SHP77 treated with DMSO at 0.1 percent for 48 hours (cell line): Measurements from ENCODE around the gene CDH4.

ENCODE experiments used
- DNase-seq: peaks from one replicate; lab custom pipeline; 2025; lab: John Stamatoyannopoulos, UW

CDH4 gene

DNA sequence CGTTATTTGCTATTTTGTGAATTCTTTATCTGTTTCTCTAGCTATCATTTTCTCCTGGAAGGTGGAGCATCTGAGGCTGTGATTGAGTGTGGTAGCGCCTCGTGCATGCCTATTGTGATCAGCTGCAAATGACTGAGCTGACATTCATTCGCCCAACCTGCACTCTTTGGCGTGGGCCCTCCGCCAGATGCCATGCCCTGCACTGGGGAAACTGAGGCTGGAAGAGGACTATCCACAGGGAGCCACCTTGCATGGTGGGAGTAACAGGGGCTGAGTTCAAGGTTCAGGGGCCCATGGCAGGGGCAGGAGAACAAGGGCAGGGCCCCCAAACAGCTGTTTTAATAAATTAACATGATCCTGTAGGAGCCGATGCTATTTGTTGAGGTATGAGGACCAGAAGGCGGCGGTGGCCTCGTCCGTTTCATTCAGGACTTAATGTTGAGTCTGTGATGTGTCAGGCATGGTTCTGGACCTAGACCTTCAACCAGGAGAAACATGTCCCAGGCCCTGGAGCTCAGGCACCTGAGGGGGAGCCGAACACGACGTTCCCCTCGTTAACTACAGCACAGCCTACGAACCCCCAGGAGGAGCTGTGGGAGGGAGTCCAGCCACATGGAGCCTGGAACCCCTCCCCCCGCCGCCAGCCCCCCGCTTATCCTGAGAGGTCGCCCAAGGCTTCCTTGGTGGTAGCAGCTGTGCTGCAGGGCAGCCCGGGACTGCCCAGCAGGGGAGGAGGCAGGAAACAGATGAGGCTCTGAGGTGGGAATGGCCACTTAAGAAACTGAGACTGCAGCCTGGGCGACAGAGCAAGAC, 242.9 kb downstream of the CDH4 start:
- no peak for DNase-seq

DNA sequence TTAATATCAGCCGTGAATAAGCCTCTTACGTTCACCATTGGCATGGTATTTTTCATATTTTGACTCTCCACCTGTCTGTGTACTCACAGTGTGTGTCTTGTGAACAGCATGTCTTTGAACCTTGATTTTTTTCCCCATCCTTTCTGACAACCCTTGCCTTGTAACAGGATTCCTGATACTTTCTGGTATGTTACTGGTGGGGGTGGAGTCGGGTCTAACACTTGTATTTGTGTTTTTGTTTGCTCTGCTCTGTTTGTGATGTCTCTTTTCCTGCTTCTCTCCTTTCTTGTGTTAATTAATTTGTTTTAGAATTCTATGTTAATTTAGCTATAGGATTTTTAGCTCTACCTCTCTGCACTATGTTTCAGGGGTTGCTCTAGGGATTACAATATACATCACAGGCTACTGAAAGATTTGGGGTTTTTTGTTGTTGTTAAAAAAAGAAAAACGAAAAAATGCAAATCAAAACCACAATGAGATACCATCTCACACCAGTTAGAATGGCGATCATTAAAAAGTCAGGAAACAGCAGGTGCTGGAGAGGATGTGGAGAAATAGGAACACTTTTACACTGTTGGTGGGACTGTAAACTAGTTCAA, 245.1 kb downstream of the CDH4 start:
- no peak for DNase-seq

GRCh38 chr20:61499859-61500554, 247.9 kb downstream of the CDH4 start:
- no peak for DNase-seq

DNA sequence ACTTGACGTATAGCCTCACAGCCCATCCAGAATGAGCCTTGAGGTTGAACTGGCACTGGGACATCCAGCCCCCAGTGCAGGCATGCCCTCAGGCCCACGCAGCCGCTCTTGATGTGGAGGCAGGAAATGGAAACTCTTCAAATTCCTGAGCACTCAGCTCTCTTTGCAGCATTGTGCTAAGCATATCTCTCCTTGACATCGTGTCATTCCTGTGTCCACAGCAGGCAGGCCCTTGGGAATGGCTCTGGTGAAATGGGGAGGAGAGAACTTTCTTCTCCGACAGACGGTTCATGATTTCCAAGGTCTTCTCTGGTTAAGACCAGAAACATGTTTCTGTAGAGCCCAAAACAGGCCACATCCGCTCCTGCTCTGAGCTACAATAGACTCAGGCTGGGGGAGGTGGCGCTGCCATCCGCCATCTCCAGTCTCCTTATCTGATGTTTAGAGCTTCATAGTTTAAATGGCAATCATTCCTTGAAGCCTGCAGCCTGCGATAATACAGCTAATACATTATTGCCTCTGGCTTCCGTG, 248.8 kb downstream of the CDH4 start:
- DNase-seq = no peak

- no peak for DNase-seq
Measured at GRCh38 chr20:61502433-61502832, 250.4 kb downstream of the CDH4 start.

DNA sequence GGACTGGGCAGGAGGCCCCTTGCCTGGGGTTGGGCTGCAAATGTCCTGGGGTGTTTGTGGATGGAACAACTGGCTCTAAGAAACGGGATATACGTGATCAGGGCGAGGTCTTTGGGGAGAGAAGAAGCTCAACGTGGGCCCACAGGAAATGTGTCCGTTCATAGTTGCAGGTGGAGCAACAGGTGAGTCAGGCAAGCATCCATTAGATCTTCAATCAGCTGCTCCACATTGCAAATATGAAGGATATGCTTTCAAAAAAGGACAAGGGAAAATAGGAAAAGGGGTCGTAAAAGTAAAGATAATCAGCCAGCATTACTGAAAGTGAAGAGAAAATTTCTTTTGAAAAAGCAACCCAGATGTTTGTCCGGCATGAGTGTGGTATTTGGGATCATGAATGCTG, 251.0 kb downstream of the CDH4 start:
- DNase-seq = no peak

DNA sequence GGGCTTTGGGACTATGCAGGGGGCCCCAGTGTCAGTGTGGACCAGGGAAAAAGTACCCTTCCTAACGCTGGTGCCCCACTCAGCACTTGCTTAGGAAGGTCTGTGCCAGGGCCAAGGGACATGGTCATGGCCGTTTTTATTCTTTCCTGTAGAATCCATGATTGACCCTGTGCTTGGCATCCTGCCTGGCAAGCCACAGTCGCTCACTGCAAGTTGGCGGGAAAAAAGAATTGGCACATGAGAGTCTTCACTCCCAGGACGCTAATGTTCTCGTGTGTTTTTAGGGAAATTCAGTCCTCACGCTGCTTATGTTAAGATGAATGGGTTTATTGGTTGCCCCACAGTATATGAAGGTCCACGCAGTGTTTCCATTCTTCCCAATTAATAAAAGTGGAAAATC, 253.4 kb downstream of the CDH4 start:
- no peak for DNase-seq

- no peak for DNase-seq
Measured at GRCh38 chr20:61507778-61508177, 255.7 kb downstream of the CDH4 start.

DNA sequence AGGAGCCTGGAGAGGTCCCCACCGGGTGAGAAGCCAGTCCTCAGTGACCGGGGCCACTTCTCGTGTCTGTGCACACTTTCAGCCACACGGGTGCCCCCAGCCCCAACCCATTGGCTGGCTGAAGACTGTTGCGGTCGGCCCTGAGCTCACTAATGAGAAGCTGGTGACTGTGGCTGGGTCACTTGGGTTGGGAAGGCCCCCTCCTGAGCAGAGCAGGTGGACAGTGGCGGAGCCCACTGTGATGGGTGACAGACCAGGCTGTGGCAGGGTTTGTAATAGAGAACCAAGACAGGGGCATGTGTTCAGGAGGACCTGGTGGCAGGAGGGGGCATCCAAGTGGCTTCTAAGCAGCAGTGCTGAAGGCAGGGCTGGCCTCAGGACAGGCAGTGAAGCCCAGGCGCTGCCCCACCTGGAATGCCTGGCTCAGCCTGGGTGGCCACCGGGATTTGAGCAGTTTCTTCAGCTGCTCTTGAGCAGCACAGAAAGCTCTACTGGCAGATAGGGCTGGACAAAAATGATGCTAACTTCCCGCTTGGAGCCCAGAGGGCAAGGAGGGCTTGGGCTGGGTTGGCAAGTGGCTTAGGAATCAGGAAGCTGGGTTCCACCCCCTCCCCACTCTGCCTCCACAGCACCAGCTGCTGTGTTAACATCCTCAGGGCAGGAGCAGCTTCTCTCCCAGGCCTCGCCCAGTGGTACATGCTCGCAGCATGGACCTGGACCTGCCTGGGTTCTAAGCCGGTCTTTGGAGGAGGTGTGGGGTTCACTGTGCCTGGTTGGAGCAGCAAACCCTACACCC, 256.4 kb downstream of the CDH4 start:
- no peak for DNase-seq

- no peak for DNase-seq
Measured at GRCh38 chr20:61510778-61511330, 258.8 kb downstream of the CDH4 start.

- DNase-seq = no peak
Measured at GRCh38 chr20:61512475-61512874, 260.4 kb downstream of the CDH4 start.

DNA sequence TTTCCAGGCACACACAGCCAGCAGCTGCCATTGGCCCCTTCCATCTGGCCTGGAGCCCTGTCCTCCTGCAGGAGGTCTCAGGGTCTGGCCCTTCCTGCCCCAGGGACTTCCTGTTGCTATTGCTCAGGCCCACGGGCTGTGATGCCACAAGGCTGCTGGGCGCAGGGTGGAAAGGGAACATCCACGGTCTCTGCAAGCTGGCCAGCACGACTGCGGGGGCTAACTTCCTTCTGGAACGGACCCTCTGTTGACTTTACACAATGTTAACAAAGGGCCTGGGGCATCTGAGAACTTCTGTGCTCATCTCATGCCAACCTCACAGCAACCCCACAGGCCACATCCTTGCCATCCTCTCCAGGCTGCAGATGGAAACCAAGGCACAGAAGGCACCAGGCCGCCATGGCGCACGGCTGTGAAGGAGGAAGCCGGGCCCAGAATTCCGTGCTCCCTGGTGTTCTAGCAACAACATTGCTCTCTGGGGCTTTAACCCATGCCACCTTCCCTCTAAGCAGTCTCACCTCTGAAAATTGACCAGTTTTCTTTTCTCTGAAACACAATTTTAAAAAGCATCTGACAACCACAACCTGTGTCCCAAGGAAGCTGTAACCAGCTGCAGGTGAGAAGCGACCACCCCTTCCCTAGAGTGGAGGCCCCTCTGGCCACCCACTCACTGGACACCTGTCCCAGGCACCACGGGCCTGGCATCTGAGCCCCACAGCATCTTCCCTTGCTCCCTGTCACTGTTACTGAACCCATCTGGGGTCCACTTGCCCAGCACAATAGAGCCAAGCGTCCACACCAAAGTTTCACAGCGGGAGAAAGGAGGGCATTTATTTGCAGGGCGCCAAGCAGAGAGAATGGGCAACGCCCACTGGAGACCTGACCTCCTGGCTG, 261.3 kb downstream of the CDH4 start:
- no peak for DNase-seq

DNA sequence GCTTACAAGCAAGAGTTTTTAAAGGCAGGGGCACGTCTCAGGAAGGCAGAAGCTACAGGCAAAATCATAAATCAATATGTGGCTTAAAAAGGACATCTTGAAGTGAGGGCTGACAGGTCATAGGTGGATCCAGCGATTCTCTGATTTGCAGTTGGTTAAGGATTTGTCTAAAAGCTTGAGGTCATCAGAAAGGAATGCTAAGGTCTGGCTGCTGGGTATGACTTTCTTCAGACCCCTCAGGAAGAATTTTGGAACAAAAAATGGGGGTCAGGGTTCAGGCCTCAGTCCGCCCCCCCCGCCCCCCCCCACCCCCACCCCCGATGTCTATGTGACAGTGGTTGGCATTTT, 261.9 kb downstream of the CDH4 start:
- no peak for DNase-seq

DNA sequence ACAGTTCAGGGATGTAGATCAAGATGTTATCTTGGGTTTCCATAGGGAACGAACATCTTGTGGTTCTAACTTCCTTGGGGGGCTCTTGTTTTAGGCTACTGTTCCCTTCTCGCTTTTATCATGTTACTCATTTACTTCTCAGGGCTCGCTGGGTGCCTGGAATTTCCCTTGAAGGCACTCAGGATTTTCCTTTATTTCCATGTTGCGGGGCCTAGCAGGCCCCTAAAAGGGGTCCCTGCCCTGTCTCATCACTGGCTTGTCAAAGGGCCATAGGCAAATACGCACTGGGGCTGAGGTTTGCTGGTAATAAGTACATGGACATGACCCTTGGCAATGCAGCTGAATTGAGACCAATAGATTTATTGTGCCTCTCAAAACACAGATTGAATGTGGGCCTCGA, 262.3 kb downstream of the CDH4 start:
- DNase-seq = no peak

DNA sequence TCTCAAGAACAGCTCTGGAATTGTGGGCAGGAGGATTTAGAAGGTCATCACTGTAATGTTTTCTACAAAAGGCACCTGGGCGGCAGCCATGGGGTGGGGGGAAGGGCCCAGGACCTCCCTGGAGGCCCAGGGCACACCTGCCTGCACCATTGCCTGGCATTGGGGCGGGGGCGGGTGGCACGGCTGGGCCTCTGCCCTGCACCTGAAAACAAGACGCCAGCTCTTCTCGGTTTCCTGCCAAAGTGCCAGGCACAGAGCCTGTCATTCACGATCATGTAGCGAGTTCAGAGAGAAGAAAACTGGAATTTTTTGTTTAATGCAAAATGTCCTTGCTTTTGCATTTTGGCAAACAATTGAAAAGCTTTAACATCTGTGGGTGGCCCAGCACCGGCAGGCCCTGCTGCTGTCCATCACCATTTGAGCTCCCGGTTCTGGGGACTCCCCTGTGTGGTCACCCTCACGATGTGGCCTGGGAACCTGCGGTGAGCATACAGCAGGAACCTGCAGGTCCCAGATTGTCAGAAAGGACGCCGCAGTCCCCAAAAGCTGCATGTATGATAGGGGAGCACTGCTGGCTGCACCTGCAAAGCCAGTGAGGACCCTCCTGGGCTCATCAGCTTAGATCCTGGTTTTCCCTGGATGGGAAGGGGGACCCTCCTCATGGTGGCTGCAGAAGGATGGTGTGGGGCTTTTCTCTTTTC, 262.9 kb downstream of the CDH4 start:
- DNase-seq = no peak

GRCh38 chr20:61515922-61516321, 263.9 kb downstream of the CDH4 start:
- no peak for DNase-seq

DNA sequence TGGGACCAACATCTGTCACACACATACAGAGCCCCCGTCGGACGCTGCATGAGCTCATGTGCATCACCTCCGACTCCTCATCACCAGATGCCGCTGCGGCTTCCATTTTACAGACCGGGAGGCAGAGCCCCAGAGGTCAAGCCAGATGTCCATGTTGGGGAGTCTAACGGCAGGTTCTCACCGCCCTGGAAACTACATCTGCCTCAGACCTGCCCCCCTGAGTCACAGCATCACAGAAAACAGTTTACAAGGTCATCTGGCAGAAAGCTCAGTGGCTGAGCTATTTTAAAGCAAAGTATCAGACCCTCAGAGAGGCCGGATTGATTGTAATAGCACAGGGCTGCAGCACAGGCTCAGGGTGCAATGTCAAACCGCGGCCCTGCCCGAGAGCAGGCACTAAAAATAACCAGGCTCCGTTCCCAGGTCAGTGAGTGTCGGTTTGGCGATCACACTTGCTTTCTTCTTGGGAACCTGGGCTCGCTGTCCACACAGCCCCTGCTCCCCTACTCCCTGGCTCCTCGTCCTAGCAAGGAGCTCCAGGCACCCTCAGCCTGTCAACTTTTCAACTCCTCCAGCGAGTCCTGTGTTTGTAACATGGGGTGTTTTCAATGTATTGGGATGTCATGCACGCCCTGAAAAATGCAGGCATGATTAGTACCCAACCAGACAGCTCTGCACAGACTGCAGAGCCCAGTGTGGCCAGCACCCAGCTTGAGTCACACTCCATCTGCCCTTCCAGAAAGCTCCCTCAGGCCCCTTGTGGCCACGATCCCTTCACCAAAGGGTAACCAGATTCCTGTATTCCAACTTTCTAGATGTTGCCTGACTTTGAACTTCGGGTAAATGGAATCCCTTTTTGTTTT, 264.5 kb downstream of the CDH4 start:
- DNase-seq = no peak

DNA sequence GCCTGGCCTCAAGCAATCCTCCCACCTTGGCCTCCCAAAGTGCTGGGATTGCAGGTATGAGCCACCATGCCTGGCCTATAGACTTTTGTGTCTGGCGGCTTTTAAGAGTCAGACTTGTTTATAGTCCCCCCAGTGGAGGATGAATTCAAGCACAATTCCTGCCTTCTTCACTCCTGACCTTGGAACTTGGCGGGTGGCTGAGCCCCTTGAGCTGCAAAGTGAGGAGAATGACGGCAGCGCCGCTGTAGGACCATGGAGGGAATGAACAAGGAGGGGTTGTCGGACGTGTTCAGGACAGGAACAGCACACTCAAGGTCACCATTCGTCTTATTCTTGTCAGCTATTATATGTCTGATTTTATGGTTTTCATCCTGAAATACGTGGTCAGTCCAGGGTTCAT, 265.4 kb downstream of the CDH4 start:
- DNase-seq = no peak

GRCh38 chr20:61518424-61518951, 266.4 kb downstream of the CDH4 start:
- DNase-seq = no peak
